OCI-LY7 (cell line): ENCODE data around the gene MALRD1.

Experiments used
- CTCF ChIP-seq: fragments of 200-600 bp; sonication (generic); conservative IDR thresholded peaks from 2 replicates; pipeline ENCODE4 v1.5.1; 2014; ENCODE audit warnings: mild to moderate bottlenecking, antibody characterized with exemption, low read length, moderate library complexity, mixed read lengths
- EZH2phosphoT487 ChIP-seq: fragments of 200-600 bp; sonication (generic); IDR thresholded peaks from 2 replicates; pipeline ENCODE4 v1.6.1; 2018; ENCODE audit warnings: low read depth, borderline replicate concordance, mild to moderate bottlenecking, mixed run types, antibody characterized with exemption, low read length, moderate library complexity, mixed read lengths

GRCh38 chr10:19579761-19580545 lies 531.4 kb downstream of the MALRD1 start:
- TF ChIP-seq CTCF (no peak), EZH2phosphoT487 (no peak)
